Measurements from ENCODE around the gene MAML3. TPM values are rescaled to one million over a fixed set of nuclear protein-coding genes. Genes with fewer than 3 reads are reported as not detected.

The MAML3 gene
- total RNA-seq, 2 donors from 2014 or later = 2.6 to 5.8 TPM

GRCh38 chr4:139773560-139774318 lies 380.2 kb downstream of the MAML3 start:
- Histone ChIP-seq H3K36me3 (no peaks in the 10 kb centered on the region), H3K4me3 (no peak overlapping the region), H3K27ac (no peak overlapping the region), H3K27me3 (no peaks in the 10 kb centered on the region), H3K9me3 (no peaks in the 10 kb centered on the region), H3K4me1 (peaks cover 0 to 17% of the 10 kb centered on the region in 2 donors)
- TF ChIP-seq CTCF (IDR thresholded peaks at IDR 0.05) = no peak
- no peak for DNase-seq (ENCODE audit: low spot score)

GRCh38 chr4:139770361-139770760 lies 383.6 kb downstream of the MAML3 start:
- DNase-seq (ENCODE audit: low spot score) = no peak
- Histone ChIP-seq H3K4me3 (no peak overlapping the region), H3K27ac (peak overlapping the region; percentile 10 to 45), H3K4me1 (peaks cover 0 to 17% of the 10 kb centered on the region in 2 donors), H3K9me3 (no peaks in the 10 kb centered on the region), H3K27me3 (no peaks in the 10 kb centered on the region), H3K36me3 (no peaks in the 10 kb centered on the region)
- TF ChIP-seq CTCF (IDR thresholded peaks at IDR 0.05) = no peak

DNA sequence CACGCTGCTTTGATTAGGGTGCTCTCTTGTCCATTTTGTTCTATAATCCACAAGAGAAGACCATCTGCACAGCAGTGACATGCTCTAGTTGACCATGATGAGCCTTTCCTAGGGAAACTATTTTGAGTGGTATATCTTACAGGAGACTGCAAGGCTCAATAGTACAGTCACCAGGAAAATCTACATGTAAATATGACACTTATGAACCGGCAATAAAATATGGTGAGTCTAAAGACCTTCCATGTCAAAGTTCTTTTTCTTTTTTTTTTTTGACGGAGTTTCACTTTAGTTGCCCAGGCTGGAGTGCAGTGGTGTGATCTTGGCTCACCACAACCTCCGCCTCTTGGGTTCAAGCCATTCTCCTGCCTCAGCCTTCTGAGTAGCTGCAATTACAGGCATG lies 384.6 kb downstream of the MAML3 start:
- H3K4me3 ChIP-seq = no peak overlapping the region
- TF ChIP-seq CTCF (IDR thresholded peaks at IDR 0.05) = no peak
- no peaks in the 10 kb centered on the region for H3K27me3 ChIP-seq
- DNase-seq (ENCODE audit: low spot score) = no peak
- no peaks in the 10 kb centered on the region for H3K9me3 ChIP-seq
- no peaks in the 10 kb centered on the region for H3K36me3 ChIP-seq
- no peak overlapping the region for H3K27ac ChIP-seq
- H3K4me1 ChIP-seq = peaks cover 0 to 26% of the 10 kb centered on the region in 2 donors

DNA sequence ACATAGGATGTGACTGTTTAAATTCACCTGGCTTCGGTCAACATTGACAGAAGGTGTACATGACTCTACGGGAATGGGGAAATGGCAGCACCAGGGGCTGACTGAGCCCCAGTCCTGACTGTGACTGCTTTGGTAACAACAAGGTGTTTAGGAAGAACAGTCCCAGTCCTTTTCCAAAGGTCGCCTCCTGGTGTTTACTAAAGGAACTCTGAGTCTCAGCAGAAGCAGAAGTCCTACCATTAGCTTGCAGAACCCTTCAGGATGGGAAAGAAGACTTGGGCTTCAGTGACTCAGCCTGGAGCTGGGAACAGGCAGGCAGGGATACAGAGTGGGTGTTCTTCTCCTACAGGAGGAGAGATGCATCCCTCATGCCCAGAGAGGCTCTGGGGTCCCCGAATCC lies 385.1 kb downstream of the MAML3 start:
- Histone ChIP-seq H3K36me3 (no peaks in the 10 kb centered on the region), H3K9me3 (no peaks in the 10 kb centered on the region), H3K27me3 (no peaks in the 10 kb centered on the region), H3K4me3 (no peak overlapping the region), H3K4me1 (peaks cover 0 to 31% of the 10 kb centered on the region in 2 donors), H3K27ac (no peak overlapping the region)
- DNase-seq (ENCODE audit: low spot score) = peak; percentile 38
- no peak for TF ChIP-seq CTCF (IDR thresholded peaks at IDR 0.05)

DNA sequence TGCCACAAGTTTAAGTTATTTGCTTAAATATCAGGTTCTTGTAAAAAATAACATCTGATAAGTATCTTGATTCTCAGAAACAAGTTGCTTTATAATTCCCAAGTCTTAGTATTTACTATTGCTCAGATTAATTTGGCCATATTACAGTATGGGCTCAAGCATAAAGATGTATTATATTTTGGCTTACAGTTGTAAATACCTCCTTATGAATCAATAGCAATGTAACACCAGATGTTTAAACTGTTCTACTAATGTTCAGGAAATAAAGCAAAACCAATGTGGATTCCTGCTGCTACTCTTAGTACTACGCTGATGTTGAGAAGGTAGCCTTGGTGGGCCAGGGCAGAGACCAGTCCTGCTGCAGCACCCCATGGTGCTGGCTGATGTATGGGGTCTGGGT lies 385.6 kb downstream of the MAML3 start:
- Histone ChIP-seq H3K4me3 (no peak overlapping the region), H3K4me1 (peaks cover 0 to 36% of the 10 kb centered on the region in 2 donors), H3K27ac (no peak overlapping the region), H3K9me3 (no peaks in the 10 kb centered on the region), H3K36me3 (no peaks in the 10 kb centered on the region), H3K27me3 (no peaks in the 10 kb centered on the region)
- no peak for DNase-seq (ENCODE audit: low spot score)
- no peak for TF ChIP-seq CTCF (IDR thresholded peaks at IDR 0.05)

DNA sequence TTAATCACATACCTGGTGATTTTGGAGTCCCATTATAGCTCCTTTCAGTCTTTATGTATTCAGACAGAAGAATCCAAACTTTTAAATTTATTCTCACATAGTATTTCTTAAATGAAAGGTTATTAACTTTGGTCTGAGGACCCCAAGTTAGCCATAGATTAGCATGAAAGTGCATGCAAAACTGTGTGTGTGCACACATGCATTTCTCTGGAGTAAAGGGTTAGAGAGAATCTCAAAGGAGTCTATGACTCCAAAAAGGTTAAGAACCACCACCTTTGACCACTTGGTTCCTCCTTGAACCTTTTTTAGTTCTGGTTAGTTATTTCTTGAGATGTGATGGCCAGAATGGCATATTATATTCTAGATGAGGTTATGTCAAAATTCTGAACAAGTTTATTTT lies 386.4 kb downstream of the MAML3 start:
- Histone ChIP-seq H3K27me3 (no peaks in the 10 kb centered on the region), H3K27ac (no peak overlapping the region), H3K4me1 (peaks cover 0 to 44% of the 10 kb centered on the region in 2 donors), H3K9me3 (no peaks in the 10 kb centered on the region), H3K36me3 (no peaks in the 10 kb centered on the region), H3K4me3 (no peak overlapping the region)
- TF ChIP-seq CTCF (IDR thresholded peaks at IDR 0.05) = no peak
- DNase-seq (ENCODE audit: low spot score) = no peak
